LNCaP clone FGC (cell line): ENCODE results near the gene L3HYPDH.
A peak's percentile ranks its signal among the peaks of the same experiment; 100 is the strongest.

Source experiments
- DNase-seq: peaks from one replicate; pipeline ENCODE4 v3.0.0-alpha.2; 2011; ENCODE audit warnings: low read depth
- H3K4me3 ChIP-seq: 2 replicates; pipeline ENCODE4 v1.5.1; 2011; ENCODE audit warnings: mild to moderate bottlenecking, low read depth, low read length, control low read depth
- TF ChIP-seq, protein P1 (sequence below): IDR thresholded peaks from 2 replicates; pipeline ENCODE4 v1.5.1; 2012; ENCODE audit warnings: mild to moderate bottlenecking; ENCODE audit not compliant: control insufficient read depth, insufficient read depth; ENCODE audit errors: extremely low read depth

The L3HYPDH gene

DNA sequence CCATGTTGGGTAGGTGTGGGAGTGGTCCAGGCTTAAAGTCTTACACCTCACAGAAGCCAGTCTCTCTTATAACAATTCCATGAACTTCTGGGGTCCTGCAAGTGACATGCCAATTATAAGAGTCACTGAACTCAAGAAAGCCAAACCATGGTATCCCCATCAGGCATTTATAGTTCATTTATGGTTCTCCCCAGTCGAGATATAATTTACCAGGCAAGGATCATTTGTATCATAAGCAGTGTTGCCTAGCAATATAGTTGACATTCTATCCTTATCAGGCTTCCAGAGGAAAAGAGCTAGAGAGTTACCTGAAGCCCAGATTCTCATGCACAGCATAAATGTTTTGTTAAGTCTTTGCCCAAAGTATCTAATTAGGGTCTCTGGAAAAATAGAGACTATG lies 8.2 kb upstream of the L3HYPDH start:
- TF ChIP-seq, protein P1, sequence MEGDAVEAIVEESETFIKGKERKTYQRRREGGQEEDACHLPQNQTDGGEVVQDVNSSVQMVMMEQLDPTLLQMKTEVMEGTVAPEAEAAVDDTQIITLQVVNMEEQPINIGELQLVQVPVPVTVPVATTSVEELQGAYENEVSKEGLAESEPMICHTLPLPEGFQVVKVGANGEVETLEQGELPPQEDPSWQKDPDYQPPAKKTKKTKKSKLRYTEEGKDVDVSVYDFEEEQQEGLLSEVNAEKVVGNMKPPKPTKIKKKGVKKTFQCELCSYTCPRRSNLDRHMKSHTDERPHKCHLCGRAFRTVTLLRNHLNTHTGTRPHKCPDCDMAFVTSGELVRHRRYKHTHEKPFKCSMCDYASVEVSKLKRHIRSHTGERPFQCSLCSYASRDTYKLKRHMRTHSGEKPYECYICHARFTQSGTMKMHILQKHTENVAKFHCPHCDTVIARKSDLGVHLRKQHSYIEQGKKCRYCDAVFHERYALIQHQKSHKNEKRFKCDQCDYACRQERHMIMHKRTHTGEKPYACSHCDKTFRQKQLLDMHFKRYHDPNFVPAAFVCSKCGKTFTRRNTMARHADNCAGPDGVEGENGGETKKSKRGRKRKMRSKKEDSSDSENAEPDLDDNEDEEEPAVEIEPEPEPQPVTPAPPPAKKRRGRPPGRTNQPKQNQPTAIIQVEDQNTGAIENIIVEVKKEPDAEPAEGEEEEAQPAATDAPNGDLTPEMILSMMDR, result no peak
- H3K4me3 ChIP-seq, result no peak overlapping the region
- DNase-seq, result no peak

DNA sequence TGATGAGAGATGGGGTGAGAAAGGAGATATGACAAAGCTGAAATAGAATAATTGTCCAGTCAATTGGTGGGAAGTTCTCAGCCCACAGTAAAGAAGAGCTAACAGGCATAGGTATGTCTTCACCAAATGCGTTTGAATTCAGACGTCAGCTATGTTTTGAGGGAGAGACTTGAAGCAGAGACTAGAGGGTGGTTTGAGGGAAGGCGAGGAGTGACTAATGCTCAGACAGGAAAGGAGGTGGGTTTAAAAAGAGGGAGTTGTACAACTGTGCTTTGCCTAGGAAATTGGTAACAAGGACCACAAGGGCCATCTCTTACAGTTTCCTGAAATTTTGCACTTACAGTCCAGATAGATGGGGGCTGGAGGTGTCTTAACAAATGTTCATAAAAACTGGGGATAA lies 6.5 kb upstream of the L3HYPDH start:
- DNase-seq, result no peak
- H3K4me3 ChIP-seq, result no peak overlapping the region
- TF ChIP-seq, protein P1, result no peak

DNA sequence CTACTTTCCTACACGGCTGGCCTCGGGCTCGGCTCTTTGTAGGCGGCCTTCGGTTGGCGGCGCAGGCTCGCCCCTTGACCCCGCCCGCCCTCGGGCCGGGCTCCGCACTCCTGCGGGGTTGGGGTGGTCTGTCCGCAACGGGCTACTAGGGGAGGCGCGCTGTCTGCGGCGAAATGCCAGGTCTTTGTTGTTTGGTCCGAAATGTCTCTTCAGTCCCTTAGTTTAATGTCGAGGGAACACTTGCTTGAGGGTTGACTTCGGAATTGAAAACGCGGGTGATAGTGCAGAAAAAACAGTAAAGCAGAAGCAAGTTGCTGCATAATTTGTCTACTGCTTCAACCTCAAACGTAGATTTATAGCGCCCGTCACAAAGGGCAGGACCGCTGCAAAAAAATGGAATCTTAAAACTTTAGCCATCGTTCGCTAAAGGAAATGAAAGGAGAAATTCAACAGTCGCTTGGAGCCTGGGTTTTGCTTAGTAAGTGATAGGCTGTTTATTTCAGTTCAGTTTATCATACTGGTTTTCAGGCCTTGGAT lies 499 bp upstream of the L3HYPDH start:
- peak overlapping the region; percentile 83 for H3K4me3 ChIP-seq
- TF ChIP-seq, protein P1, result no peak
- no peak for DNase-seq

DNA sequence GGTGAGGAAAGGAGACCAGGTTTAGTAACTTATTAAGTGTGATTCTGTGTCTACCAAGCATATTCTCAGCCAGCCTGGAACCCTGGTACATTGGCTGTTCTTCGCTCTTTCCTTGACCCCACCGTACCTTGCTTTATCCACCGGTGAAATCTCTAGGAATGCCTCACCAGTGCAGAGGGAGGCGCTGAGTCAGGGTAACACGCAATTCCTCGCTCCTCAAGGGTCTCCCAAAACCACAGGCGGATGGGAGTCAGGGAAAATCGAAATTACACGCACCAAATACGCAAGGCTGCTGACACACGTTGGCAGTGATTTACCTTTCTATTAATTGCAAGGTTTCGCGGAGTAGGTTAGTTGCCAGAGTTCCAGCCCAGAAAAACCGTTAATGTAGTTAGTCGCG lies 845 bp downstream of the L3HYPDH start:
- no peak for DNase-seq
- H3K4me3 ChIP-seq, result peak overlapping the region; percentile 83
- TF ChIP-seq, protein P1, result no peak

DNA sequence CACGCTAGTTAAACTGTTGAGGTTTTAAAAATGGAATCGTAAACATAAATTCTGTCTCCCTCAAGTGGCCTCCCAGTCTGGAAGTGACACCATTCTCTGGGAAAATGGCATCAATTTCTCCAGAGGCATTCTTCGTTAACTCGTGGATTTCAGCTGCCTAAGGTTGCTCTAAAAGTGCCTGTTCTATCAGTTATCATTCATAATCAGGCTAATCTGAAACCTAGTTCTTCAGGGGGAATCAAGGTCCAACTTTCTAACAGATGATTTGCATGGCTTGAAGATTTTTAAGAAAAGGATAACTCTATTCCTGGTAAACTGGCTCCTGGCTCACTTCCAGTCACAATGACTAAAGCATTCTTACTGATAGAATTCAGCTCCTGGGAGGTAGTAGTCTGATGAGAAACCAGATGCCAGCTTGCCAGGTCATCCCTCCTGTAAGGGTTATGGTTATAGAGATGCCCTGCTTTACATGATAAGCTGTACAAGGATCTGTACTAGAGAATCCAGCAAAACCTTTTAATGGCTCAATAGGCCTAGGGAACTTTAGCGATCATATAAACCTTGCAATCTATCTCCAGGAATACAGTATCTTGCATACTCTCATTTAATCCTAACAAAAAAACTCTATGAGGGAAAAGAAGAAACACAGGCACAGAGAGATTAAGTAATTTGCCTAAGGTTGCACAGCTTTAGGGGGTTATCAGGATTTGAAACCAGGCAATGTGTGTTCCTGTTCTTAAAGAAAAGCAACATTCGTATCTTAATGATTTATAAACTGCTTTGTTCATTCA lies 1.5 kb downstream of the L3HYPDH start:
- TF ChIP-seq, protein P1, result no peak
- no peak for DNase-seq
- peak overlapping the region; percentile 83 for H3K4me3 ChIP-seq

DNA sequence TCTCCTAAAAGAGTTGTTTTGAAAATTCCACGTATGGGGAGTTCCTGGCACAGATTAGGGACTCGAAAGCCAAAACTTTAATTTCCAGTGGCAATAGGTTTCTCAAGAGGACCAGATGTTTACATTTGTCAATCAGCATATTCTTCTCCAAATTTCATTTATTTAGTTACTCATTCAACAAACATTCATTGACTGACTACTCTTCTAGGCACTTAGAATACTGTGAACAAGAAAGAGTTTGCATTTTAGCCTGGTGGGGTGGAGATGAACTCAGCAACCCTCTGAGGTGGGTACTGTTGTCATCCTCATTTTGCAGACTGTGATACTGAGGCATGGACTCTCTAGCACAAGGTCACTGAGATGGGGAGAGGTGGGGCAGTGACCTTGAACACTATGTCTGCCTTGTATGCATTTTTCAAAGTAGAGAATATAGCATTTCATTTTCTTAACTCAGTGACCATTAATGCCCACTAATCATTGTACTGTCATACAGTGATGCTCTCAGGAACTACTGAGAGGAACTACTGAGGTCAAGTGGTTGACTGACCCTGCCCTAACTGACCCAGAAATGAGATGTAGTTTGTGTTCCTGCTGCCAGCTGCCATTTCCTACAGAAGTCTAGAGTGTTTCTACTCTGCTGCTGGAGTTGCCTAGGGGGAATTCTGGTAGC lies 2.2 kb downstream of the L3HYPDH start:
- no peak for DNase-seq
- TF ChIP-seq, protein P1, result no peak
- H3K4me3 ChIP-seq, result peak overlapping the region; percentile 83; the same call in 1 of the 2 replicates

DNA sequence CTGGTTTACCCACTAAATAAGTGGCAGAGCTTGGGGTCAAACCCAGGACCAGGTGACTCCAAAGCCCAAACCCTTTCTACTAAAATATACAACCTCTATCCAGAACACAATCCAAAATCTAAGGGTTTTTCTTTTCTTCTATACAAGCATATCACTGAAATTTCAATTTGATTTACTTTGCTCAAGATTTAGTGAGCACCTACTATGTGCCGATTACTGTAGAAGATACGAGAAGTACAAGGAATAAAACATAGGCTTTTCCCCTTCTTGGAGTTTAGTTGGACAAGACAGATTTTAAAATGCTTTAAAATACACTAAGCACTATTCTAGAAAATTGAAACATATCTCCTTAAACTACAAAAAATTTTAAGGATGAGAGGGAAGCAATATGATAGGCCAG lies 2.8 kb downstream of the L3HYPDH start:
- TF ChIP-seq, protein P1, result no peak
- H3K4me3 ChIP-seq, result no peak overlapping the region
- DNase-seq, result no peak
